ENCODE measurements around the gene S100PBP. TPM values are rescaled to one million over a fixed set of nuclear protein-coding genes. Genes with fewer than 3 reads are reported as not detected.

S100PBP gene
- total and polyA plus RNA-seq, 2 donors (not counting 1 experiment from before 2014, with no cell fraction given), result 36.3 to 41.8 TPM

DNA sequence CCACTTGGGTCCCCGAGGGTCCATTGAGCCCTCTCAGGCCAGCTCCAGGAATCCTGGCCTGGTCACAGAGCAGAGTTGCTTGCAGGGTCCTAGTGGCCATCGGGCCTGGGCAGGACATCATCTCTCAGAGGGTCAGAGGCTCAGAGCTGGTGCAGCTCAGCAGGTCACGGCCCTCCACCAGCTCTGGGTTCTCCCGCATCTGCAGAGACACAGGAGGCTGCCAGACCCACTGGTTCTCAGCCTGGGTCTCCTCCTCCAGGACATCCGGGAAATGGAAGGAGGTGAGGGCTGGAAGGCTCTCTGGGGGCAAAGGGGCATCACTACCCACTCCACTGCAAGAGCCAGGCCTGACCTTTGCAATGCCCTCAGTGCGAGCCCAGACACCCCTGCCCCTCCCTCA, 77.2 kb downstream of the S100PBP start:
- no peak overlapping the region for H2AFZ ChIP-seq (ENCODE audit: low read length)
- no peaks in the 10 kb centered on the region for H3K36me3 ChIP-seq (ENCODE audit: control insufficient read depth, insufficient read depth, low read length)
- H3K27ac ChIP-seq (ENCODE audit: insufficient read depth, low read length), result no peak overlapping the region
- no peak overlapping the region for H3K4me3 ChIP-seq (replicated peaks in 1 of 4; ENCODE audit: control extremely low read depth in 1 of 4, insufficient read depth in 1 of 4, low read depth in 3 of 4, low read length in 4 of 4)
- no peaks in the 10 kb centered on the region for H3K79me2 ChIP-seq (ENCODE audit: control insufficient read depth, insufficient read depth, low read length)
- H3K4me2 ChIP-seq (ENCODE audit: extremely low read depth, insufficient read depth, low read length), result no peak overlapping the region
- H4K20me1 ChIP-seq (ENCODE audit: control insufficient read depth, extremely low read depth, insufficient read depth, low read length), result no peaks in the 10 kb centered on the region
- H3K4me1 ChIP-seq (ENCODE audit: control insufficient read depth, extremely low read depth, insufficient read depth, low read length), result no peaks in the 10 kb centered on the region
- H3K9me3 ChIP-seq (ENCODE audit: control insufficient read depth, insufficient read depth, low read depth, low read length), result no peaks in the 10 kb centered on the region
- H3K9ac ChIP-seq (ENCODE audit: insufficient read depth, low read length), result no peak overlapping the region
- peaks cover 8% of the 10 kb centered on the region for H3K27me3 ChIP-seq (ENCODE audit: control insufficient read depth, insufficient read depth, low read length)
- no peak for DNase-seq (ENCODE audit: low read depth in 2 of 2)
- TF ChIP-seq, protein P1, sequence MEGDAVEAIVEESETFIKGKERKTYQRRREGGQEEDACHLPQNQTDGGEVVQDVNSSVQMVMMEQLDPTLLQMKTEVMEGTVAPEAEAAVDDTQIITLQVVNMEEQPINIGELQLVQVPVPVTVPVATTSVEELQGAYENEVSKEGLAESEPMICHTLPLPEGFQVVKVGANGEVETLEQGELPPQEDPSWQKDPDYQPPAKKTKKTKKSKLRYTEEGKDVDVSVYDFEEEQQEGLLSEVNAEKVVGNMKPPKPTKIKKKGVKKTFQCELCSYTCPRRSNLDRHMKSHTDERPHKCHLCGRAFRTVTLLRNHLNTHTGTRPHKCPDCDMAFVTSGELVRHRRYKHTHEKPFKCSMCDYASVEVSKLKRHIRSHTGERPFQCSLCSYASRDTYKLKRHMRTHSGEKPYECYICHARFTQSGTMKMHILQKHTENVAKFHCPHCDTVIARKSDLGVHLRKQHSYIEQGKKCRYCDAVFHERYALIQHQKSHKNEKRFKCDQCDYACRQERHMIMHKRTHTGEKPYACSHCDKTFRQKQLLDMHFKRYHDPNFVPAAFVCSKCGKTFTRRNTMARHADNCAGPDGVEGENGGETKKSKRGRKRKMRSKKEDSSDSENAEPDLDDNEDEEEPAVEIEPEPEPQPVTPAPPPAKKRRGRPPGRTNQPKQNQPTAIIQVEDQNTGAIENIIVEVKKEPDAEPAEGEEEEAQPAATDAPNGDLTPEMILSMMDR (conservative IDR thresholded peaks at IDR 0.05 in 1 of 2, IDR thresholded peaks at IDR 0.05 in 1 of 2; ENCODE audit: low read depth in 1 of 2, low read length in 2 of 2), result no peak
- no peak for TF ChIP-seq EZH2 (IDR thresholded peaks at IDR 0.05; ENCODE audit: low read length, missing control alignments)

DNA sequence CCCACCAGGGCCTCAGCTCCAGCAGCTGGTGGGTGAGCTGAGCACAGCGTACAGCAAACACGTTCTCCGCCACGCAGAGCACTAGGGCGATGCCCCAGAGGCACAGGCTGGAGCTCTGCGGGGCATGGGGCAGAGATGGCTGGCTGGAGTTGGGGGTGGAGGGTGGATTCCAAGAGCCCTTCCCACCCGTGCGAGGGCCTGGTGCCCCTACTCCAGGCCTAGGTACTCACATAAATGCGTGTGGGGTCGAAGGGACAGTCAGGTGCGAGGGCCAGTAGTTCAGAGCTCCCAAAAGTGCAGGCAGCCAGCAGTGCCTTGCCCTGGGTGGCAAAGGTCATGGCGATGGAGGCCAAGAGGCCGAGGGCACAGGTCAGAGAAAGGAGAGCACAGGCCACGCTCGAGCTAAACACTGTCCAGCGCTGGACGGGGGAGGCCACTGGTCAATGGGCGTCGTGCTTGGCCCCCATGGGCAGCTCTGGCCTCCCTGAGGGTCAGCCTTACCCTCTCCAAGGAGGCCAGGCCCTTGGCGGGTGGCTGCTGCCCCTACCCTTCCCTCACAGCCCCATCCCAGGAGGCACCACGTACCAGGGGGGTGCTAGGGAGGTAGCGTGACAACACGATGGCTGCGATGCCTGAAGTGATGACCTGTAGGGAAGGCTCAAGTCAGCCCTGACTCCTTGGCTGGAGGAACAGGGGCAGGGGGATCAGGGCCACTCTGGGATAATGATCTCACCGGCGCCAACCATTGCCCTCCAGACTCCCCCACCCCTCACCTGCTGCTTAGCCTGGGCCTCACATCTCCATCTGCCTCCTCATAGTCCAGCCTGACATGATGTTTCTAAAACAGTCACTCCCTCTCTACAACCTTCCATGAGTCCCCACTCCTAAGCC, 78.1 kb downstream of the S100PBP start:
- no peak overlapping the region for H2AFZ ChIP-seq (ENCODE audit: low read length)
- no peaks in the 10 kb centered on the region for H3K4me1 ChIP-seq (ENCODE audit: control insufficient read depth, extremely low read depth, insufficient read depth, low read length)
- no peak overlapping the region for H3K4me2 ChIP-seq (ENCODE audit: extremely low read depth, insufficient read depth, low read length)
- TF ChIP-seq, protein P1 (conservative IDR thresholded peaks at IDR 0.05 in 1 of 2, IDR thresholded peaks at IDR 0.05 in 1 of 2; ENCODE audit: low read depth in 1 of 2, low read length in 2 of 2), result no peak
- TF ChIP-seq EZH2 (IDR thresholded peaks at IDR 0.05; ENCODE audit: low read length, missing control alignments), result no peak
- DNase-seq (ENCODE audit: low read depth in 2 of 2), result no peak
- H3K9me3 ChIP-seq (ENCODE audit: control insufficient read depth, insufficient read depth, low read depth, low read length), result no peaks in the 10 kb centered on the region
- H3K9ac ChIP-seq (ENCODE audit: insufficient read depth, low read length), result no peak overlapping the region
- no peaks in the 10 kb centered on the region for H4K20me1 ChIP-seq (ENCODE audit: control insufficient read depth, extremely low read depth, insufficient read depth, low read length)
- no peak overlapping the region for H3K27ac ChIP-seq (ENCODE audit: insufficient read depth, low read length)
- H3K4me3 ChIP-seq (replicated peaks in 1 of 4; ENCODE audit: control extremely low read depth in 1 of 4, insufficient read depth in 1 of 4, low read depth in 3 of 4, low read length in 4 of 4), result no peak overlapping the region
- H3K36me3 ChIP-seq (ENCODE audit: control insufficient read depth, insufficient read depth, low read length), result no peaks in the 10 kb centered on the region
- H3K79me2 ChIP-seq (ENCODE audit: control insufficient read depth, insufficient read depth, low read length), result no peaks in the 10 kb centered on the region
- H3K27me3 ChIP-seq (ENCODE audit: control insufficient read depth, insufficient read depth, low read length), result peaks cover 8% of the 10 kb centered on the region

DNA sequence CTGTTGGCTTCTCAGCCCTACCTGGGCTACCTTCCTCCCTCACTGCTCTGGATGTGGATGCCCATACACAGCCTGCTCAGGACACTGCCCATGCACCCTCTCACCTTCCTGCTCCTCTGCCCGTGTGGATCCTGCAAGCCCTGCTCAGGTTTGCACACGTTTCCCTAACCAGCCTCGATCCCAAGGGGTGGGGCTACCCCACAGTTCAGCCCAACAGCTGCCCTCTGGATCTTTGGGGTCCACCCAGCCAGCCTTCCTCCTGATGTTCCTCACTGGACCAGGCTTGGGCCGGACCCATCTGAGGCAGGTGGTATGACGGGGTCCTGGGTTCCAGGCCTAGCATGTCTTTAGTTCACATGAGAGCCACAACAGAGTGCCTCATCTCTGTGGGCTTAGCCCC, 79.0 kb downstream of the S100PBP start:
- H3K9ac ChIP-seq (ENCODE audit: insufficient read depth, low read length), result no peak overlapping the region
- H3K4me1 ChIP-seq (ENCODE audit: control insufficient read depth, extremely low read depth, insufficient read depth, low read length), result no peaks in the 10 kb centered on the region
- H4K20me1 ChIP-seq (ENCODE audit: control insufficient read depth, extremely low read depth, insufficient read depth, low read length), result no peaks in the 10 kb centered on the region
- H3K27ac ChIP-seq (ENCODE audit: insufficient read depth, low read length), result no peak overlapping the region
- H3K4me2 ChIP-seq (ENCODE audit: extremely low read depth, insufficient read depth, low read length), result no peak overlapping the region
- no peaks in the 10 kb centered on the region for H3K79me2 ChIP-seq (ENCODE audit: control insufficient read depth, insufficient read depth, low read length)
- DNase-seq (ENCODE audit: low read depth in 2 of 2), result no peak
- H3K27me3 ChIP-seq (ENCODE audit: control insufficient read depth, insufficient read depth, low read length), result peaks cover 8% of the 10 kb centered on the region
- H2AFZ ChIP-seq (ENCODE audit: low read length), result no peak overlapping the region
- no peaks in the 10 kb centered on the region for H3K9me3 ChIP-seq (ENCODE audit: control insufficient read depth, insufficient read depth, low read depth, low read length)
- H3K36me3 ChIP-seq (ENCODE audit: control insufficient read depth, insufficient read depth, low read length), result no peaks in the 10 kb centered on the region
- no peak overlapping the region for H3K4me3 ChIP-seq (replicated peaks in 1 of 4; ENCODE audit: control extremely low read depth in 1 of 4, insufficient read depth in 1 of 4, low read depth in 3 of 4, low read length in 4 of 4)
- TF ChIP-seq, protein P1 (conservative IDR thresholded peaks at IDR 0.05 in 1 of 2, IDR thresholded peaks at IDR 0.05 in 1 of 2; ENCODE audit: low read depth in 1 of 2, low read length in 2 of 2), result no peak
- no peak for TF ChIP-seq EZH2 (IDR thresholded peaks at IDR 0.05; ENCODE audit: low read length, missing control alignments)
